GM19324 (cell line): Measurements from ENCODE around the gene ADAM10.
"Not testable (repeated sequence)": the region's sequence is repeated elsewhere in the genome, so short reads cannot be mapped to it uniquely, and the experiment has no call there.

Experiments used
- ATAC-seq: cut with Tn5 transposase; IDR thresholded peaks from one replicate; pipeline ENCODE4 v1.9.1; 2021; ENCODE audit warnings: mild to moderate bottlenecking, moderate library complexity; ENCODE audit not compliant: unreplicated experiment, low FRiP score

Gene ADAM10, protein sequence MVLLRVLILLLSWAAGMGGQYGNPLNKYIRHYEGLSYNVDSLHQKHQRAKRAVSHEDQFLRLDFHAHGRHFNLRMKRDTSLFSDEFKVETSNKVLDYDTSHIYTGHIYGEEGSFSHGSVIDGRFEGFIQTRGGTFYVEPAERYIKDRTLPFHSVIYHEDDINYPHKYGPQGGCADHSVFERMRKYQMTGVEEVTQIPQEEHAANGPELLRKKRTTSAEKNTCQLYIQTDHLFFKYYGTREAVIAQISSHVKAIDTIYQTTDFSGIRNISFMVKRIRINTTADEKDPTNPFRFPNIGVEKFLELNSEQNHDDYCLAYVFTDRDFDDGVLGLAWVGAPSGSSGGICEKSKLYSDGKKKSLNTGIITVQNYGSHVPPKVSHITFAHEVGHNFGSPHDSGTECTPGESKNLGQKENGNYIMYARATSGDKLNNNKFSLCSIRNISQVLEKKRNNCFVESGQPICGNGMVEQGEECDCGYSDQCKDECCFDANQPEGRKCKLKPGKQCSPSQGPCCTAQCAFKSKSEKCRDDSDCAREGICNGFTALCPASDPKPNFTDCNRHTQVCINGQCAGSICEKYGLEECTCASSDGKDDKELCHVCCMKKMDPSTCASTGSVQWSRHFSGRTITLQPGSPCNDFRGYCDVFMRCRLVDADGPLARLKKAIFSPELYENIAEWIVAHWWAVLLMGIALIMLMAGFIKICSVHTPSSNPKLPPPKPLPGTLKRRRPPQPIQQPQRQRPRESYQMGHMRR

DNA sequence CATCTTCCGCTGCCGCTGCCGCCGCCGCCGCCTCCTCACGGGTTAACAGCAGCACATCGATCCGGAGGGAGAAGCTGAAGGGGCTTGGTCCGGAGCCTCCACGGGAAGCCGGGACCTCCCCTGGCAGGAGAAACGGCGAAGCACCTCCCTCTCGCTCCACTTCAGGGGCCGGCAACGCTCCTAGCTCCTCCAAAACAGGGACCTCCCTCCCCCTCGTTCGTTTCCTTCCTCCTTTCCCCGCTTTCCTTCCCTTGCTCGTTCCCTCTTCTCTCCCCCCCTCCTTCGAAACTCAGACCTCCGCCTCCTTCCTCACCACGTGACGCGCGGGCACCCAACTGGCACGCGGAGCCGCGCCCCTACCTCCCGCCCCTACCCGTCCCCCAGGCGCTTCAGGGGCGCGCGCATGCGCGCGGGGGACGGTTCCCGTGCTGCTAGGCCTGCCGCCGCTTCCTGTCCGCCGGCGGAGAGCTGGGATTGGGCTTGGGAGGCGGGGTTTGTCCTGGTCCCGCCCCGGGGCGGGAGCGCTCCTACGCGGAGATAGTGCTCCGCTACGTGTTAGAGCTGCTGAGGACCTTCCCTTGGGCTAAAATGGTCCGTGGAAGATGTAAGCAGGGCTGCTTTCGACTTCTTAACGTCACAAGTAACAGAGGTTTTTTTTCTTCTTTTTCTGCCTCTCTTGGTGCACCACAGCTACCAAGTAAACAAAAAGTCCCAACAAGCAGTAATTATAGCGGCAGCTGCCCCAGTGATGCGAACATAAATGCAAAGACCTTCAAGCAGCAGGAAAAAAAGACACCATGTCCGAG, at the start of gene ADAM10:
Gene ADAM10 (minus strand): TSS at position 176 of the 806 bp plus-strand sequence. CDS start 173 bp downstream, at position 3.
- ATAC-seq: peak; percentile 90

DNA sequence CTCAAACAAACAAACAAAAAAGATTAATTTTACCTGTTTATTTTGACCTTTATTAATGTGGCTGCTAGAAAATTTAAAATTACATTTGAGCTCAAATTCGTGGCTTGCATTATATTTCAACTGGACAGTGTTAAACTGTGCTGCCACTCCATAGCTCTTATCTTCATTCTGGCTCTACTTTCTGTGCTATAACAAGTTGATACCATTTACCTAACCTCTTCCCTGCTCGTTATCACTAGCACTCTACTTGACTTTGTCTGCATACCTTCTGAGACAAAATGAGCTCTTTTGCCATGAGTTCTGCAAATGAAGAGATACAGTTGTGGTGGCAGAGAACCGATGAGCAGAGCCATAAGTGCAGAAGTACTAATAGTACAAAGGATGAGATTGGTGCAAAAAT, 48.0 kb upstream of the ADAM10 start:
- ATAC-seq: no peak

DNA sequence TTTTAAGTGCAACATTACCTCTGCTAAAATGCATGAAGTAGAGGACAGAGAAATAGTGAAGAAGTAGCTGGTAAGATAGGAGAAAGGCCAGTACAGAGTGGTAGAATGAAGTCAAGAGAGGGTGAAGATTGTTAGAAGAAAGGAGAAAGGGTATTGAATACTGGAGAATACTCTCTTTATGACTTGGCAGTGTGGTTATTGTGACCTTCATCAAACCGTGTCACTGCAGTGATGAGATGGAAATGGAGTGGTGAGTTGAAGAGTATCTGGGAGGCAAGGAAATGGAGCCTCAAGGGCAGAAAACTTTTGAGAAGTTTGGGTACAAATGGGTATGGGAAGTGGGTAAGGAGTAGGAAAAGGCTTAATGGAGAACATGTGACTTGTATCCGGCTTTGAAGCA, 46.3 kb upstream of the ADAM10 start:
- ATAC-seq: no peak

DNA sequence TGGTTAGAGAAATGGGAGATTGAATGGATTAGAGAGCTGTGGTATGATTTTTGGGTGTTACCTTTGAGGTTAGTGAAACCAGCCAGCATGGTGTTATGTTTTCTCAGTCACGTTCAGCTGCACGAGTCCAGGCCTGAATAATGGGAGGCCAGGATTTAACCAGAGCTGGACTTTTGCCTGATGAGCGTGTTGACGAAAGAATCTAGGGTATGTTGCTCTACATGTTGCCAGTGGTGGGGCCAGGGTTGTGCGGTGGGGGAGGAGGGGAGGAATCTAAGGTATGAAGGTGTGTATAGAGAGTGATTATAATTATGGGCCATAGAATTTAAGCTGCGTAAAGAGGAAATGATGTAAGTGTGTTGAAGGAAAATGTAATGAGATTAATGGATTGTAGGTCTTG, 44.4 kb upstream of the ADAM10 start:
- no peak for ATAC-seq

DNA sequence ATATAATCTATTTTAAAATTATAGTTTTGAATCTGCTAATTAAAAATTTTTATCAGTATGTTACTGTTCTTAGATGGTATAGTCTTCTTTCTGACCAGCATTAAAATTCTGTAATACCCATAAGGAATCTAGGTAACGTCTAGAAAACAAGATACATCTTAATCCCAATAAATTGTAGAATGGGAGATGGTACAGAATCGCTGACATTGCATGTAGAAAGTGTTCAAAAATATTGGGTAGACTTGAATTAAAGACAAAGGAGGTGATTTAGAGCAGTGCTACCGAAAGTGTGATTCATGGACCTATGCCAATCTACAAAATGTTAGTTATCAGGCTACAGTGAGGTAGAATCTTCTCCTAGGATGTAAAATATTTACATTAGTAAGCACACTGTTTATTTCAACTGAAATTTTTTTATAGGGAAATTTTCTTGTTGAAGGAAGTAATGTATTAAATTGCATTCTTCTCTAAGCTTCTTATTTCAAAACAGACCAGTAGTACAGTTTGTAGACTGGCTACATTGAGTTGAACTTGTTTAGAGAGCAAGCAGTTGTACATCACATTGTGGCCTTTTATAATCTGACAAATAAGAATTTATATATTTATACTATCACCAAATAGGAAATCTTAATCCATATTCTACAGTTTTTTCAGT, 38.7 kb upstream of the ADAM10 start:
- no peak for ATAC-seq

DNA sequence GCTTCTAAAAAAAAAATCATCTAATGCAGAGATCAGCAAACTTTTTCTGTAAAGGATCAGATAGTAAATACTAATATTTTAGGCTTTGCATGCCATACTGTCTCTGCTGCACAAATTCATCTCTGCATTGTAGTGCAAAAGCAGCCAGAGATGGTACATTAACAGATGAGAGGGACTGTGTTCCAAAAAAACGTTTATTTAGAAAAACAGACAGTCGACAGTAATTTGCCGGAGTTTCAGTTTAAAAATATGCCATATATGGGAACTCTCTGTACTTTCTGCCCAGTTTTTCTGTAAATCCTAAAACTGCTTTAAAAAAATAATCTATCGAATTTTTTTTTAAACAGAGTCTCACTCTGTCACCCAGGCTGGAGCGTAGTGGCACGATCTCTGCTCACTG, 35.8 kb upstream of the ADAM10 start:
- no peak for ATAC-seq

DNA sequence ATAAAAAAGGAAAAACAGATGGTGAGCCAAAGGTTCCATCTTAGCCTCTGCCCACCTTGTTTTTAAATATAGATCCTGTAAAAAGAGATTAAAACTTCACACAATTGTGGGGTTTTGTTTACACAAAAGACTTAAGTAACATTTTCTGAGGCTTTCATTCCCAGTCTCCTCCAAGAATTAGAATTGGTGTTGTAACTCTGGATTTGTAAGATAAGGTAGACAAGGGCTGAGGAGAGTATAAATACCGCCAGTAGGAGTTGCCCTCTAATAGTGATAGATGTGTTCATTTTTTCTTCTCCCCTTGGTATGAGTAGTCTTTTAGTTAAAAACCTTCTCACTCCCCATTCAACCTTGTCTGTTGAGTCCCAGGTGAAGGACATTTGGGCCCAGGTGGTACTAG, 30.0 kb upstream of the ADAM10 start:
- ATAC-seq: no peak

DNA sequence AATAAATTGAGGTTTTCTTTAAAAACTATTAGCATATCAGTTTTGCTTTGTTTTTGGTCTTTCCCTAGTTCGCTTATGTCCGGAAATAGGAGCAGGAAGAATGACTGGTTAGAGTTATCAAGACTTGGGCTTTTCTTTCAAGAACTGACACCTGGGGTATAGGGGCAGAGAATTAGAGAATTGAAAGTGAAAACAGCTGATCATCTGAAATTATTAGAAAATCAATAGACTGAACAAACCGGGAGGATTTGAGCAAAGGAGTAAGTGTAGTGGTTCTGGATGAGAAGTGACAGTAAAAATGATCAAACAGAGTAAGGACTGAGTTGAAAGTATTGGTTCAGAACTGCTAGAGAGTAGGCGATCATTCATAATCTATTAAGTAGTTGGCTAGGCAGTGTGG, 27.6 kb upstream of the ADAM10 start:
- ATAC-seq: no peak

DNA sequence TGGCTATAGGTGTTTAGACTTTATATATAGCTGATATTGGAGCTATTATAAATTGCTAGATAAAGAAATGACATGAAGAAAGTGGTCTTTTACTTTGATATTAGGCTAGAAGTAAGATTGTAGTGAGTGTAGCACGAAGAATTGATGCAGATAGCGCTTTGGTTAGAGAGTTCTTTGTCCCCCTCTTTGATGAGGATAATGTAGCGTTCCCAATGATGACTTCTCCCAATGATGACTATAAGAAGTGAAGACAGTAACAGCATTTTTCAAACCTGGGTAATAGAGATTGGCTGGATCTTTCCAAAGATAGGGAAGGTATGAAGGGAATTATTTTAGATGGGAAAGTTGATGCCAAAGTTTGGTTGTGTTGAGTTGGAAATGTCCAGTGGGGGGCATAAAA, 25.9 kb upstream of the ADAM10 start:
- no peak for ATAC-seq

DNA sequence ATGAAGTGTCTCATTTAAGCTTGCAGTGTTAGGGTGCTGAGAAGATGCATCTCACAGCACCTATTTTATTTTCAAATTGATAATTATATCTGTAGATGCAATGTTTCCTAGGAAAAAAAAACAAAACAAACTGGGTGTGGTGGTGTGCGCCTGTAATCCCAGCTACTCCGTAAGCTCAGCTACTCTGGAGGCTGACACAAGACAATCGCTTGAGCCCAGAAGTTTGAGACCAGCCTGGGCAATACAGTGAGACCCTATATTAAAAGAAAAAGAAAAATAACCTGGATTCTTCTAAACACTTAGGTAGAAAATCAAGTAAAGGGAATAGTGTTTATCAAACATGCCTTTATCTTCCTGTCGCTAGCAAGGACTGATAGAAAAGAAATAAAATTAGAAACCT, 23.5 kb upstream of the ADAM10 start:
- ATAC-seq: no peak

DNA sequence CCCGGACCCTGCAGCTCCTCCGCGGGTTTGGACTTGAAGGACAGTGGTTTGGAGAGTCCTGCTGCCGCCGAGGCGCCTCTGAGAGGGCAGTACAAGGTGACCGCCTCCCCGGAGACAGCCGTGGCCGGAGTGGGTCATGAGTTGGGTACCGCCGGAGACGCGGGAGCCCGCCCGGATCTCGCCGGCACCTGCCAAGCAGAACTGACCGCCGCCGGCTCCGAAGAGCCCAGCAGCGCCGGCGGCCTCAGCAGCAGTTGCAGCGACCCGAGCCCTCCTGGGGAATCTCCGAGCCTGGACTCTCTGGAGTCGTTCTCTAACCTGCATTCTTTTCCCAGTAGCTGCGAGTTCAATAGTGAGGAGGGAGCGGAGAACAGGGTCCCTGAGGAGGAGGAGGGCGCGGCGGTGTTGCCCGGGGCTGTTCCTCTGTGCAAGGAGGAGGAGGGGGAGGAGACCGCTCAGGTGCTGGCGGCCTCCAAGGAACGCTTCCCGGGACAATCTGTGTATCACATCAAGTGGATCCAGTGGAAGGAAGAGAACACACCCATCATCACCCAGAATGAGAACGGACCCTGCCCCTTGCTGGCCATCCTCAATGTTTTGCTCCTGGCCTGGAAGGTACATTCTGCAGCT, 22.2 kb upstream of the ADAM10 start:
- ATAC-seq: peak; percentile 19

DNA sequence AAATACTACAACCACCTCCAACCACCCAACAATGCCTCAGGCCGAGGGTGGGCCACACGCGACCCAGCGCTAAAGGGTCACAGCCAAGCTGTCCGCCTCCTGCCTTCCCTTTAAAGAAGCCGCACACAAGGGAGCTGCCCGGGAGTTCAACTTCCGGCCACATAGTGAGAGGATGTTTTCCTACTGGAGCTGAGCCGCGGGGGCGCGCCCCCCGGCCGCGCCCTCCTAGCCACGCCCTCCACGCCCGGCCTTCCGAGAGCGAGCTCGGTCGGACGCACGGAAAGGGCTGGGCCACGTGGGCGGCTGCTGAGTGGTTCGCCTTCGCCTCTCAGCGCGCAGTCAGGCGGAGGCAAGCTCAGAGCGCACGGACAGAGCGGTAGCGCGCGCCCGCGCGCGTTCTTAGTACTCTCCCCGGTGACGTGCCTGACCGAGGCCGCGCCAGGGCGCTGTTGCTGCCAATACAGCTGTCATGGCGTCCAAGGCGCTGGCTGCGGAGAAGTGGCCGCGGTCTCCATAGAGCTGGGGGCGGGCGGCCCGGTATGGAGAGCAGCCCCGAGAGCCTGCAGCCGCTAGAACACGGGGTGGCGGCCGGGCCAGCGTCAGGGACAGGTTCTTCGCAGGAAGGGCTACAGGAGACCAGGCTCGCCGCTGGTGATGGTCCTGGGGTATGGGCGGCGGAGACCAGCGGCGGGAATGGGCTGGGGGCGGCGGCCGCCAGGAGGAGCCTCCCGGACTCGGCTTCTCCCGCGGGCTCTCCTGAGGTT, 21.5 kb upstream of the ADAM10 start, which contains the start of gene MINDY2:
Gene MINDY2 (plus strand): TSS at position 446 of the 764 bp plus-strand sequence. CDS start 94 bp downstream, at position 540.
- ATAC-seq: peak; percentile 94

DNA sequence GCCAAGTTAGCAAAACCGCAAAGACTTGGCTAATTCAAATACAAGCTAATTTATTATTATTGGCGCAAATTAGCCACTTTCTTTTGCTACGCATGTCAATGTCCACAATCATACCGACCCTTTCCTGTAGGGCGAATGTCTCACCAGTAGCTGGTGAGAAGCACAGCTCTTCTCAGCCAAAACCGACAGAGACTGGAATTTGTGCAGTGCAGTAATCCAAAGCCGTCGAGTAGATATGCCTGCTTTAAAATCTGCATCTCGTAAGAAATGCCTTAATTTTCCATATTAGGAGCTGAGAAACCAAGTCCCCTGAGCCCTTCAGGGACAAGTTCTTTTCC, 21.0 kb upstream of the ADAM10 start:
- no peak for ATAC-seq

DNA sequence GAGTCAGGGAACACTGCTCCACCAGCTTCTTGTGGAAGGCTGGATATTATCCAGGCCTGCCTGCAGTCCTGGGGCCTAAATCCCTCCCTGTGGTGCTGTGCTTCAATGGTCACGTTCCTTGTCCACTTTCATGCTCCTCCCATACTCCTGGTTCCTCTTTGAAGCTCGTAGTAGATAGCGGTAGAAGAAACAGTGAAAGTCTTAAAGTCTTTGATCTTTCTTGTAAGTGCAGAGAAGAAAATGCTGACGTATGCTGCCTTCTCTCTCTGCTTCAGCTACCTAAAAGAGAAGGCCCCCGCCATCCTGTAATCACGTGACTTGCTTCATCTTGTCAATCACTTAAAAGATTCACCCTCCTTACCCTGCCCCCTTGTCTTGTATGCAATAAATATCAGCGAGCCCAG, 19.1 kb upstream of the ADAM10 start:
- ATAC-seq: not testable (repeated sequence)

DNA sequence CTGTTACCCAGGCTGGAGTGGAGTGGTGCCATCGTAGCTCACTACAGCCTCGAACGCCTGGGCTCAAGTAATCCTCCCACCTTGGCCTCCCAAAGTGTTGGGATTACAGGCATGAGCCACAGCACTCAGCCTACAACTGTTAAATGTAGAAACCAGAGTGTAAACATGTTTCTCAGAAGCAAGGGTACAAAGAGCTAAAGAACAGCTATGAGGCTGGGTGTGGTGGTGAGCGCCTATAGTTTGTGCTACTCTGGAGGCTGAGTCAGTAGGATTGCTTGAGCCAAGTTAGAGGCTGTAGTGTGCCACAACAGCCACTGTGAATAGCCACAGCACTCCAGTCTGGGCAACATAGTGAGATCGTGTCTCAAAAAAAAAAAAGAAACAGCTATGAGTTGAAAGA, 16.8 kb upstream of the ADAM10 start:
- ATAC-seq: no peak

DNA sequence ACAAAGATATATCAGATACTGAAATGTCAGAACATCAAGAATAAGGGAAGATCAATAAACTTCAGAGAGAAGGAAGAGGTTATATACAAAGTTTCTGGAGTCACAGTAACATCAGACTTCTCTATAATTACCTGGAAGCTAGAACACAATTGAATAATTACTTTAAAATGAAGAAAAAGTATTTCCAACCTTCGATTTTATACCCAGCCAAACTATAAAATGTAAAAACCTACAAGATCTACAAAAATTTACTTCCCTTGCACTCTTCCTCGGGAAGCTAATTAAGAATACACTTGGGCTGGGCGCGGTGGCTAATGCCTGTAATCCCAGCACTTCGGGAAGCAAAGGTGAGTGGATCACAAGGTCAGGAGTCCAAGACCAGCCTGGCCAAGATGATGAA, 15.0 kb upstream of the ADAM10 start:
- no peak for ATAC-seq

DNA sequence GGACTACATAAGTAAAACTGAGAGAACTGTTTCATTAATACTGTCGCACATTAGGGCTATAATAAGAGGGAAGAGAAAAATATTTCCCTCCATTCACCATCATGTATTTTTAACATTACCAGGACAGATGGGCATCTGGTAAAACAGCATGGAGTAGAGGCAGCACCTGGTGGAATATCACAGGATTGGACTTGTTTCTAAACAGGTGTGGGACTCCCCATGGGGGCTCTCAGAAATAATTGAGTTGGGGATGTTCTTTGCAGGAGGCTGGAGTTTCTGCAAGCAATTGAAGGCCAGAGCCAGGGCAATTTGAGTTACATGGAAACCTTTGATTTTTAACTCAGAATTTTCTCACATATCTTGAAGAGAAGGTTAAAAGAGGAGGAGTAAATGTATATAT, 13.2 kb upstream of the ADAM10 start:
- no peak for ATAC-seq

DNA sequence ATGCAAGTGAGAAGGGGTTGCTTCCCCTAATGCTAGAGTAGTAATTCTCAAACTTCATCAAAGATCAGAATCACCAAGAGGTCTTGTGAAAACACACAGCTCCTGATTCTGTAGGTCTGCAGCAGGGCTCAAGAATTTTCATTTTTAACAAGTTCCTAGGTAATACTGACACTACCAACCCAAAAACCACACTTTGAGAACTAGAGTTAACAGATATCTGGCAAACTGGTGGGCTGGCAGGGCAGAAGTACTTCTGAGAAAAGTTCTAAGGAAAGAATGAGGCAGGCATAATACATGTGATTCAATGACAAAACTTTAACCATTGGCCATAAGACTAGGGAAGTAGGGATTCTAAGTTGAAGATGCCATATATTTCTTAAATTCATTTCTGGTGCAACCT, 12.8 kb upstream of the ADAM10 start:
- no peak for ATAC-seq

DNA sequence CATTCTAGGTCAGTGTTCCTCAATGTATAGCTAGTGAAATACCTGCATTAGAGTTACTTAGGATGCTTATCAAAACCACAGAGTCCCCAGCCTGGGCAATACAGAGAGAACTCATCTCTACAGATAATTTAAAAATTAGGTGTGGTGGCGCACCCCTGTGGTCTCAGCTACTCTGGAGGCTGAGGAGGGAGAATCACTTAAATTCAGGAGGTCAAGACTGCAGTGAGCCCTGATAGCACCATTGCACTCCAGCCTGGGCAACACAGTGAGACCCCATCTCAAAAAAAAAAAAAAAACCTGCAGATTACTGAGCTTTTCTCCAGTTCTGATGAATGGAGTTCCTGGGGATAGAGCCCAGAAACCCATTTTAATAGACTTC, 11.5 kb upstream of the ADAM10 start:
- no peak for ATAC-seq
